GM19468 (cell line): ENCODE results near the gene EFTUD2.

Experiments used
- ATAC-seq: cut with Tn5 transposase; IDR thresholded peaks from one replicate; pipeline ENCODE4 v1.9.1; 2021; ENCODE audit warnings: mild to moderate bottlenecking, moderate library complexity, moderate number of reproducible peaks; ENCODE audit not compliant: unreplicated experiment; ENCODE audit errors: extremely low read depth

Gene EFTUD2

GRCh38 chr17:44859701-44860100, 39.5 kb downstream of the EFTUD2 start:
- no peak for ATAC-seq

GRCh38 chr17:44854192-44854591, 45.1 kb downstream of the EFTUD2 start:
- ATAC-seq = no peak

- ATAC-seq = no peak
Observed at GRCh38 chr17:44850612-44851011, 48.6 kb downstream of the EFTUD2 start.

GRCh38 chr17:44850025-44850424, 49.2 kb downstream of the EFTUD2 start:
- no peak for ATAC-seq

- no peak for ATAC-seq
Observed at GRCh38 chr17:44848961-44849489, 50.2 kb downstream of the EFTUD2 start.

GRCh38 chr17:44848257-44848795, 50.9 kb downstream of the EFTUD2 start:
- no peak for ATAC-seq

- no peak for ATAC-seq
Observed at GRCh38 chr17:44847586-44847985, 51.7 kb downstream of the EFTUD2 start, which contains the start of gene HIGD1B. TSS of gene HIGD1B (plus strand) at chr17:44847883. CDS start at chr17:44848153, 270 bp downstream.

GRCh38 chr17:44846206-44846605, 53.0 kb downstream of the EFTUD2 start:
- ATAC-seq = no peak

- no peak for ATAC-seq
Observed at GRCh38 chr17:44844390-44844830, 54.8 kb downstream of the EFTUD2 start.

- ATAC-seq = no peak
Observed at GRCh38 chr17:44842748-44843147, 56.5 kb downstream of the EFTUD2 start.

GRCh38 chr17:44840936-44841335, 58.3 kb downstream of the EFTUD2 start:
- no peak for ATAC-seq

GRCh38 chr17:44840274-44840673, 59.0 kb downstream of the EFTUD2 start:
- no peak for ATAC-seq

GRCh38 chr17:44837196-44837595, 62.0 kb downstream of the EFTUD2 start:
- ATAC-seq = no peak

GRCh38 chr17:44832805-44833204, 66.4 kb downstream of the EFTUD2 start:
- ATAC-seq = no peak

- no peak for ATAC-seq
Observed at GRCh38 chr17:44831371-44831770, 67.9 kb downstream of the EFTUD2 start.

- ATAC-seq = no peak
Observed at GRCh38 chr17:44830359-44831288, 68.6 kb downstream of the EFTUD2 start.

- ATAC-seq = no peak
Observed at GRCh38 chr17:44829523-44830358, 69.5 kb downstream of the EFTUD2 start, which contains the start of gene GJC1. TSS of gene GJC1 (minus strand) at chr17:44830287. CDS start at chr17:44805817, 24,470 bp downstream.

- ATAC-seq = no peak
Observed at GRCh38 chr17:44828919-44829522, 70.2 kb downstream of the EFTUD2 start.

GRCh38 chr17:44827863-44828262, 71.4 kb downstream of the EFTUD2 start:
- no peak for ATAC-seq
